HG03342 (cell line): Measurements from ENCODE around the gene AWAT2.

ENCODE experiments used
- ATAC-seq: cut with Tn5 transposase; IDR thresholded peaks from one replicate; pipeline ENCODE4 v1.9.1; 2021; ENCODE audit warnings: mild to moderate bottlenecking, moderate library complexity; ENCODE audit not compliant: unreplicated experiment

AWAT2 gene, protein sequence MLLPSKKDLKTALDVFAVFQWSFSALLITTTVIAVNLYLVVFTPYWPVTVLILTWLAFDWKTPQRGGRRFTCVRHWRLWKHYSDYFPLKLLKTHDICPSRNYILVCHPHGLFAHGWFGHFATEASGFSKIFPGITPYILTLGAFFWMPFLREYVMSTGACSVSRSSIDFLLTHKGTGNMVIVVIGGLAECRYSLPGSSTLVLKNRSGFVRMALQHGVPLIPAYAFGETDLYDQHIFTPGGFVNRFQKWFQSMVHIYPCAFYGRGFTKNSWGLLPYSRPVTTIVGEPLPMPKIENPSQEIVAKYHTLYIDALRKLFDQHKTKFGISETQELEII

DNA sequence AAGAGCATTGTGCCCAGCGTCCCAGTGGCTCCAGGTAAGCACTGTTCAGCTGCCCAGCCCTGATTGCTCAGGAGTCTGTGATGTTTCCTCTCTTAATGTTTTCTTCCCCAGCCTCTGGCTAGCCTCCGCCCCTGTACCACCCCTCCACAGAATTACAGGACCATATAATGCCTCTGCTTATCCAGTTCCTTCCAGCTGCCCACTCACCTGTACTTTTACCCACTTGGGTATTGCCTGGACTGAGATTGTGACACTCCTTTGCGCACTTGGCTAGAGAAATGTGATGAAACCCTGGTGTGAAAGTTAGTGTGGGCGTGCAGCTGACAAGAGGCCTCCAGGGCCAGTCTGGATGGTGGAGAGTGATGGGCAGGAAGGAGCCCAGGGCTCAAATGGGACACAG, at the start of gene AWAT2:
Gene AWAT2 (minus strand): TSS at position 14 of the 400 bp plus-strand sequence. CDS start 6 bp downstream, at position 8.
- no peak for ATAC-seq

DNA sequence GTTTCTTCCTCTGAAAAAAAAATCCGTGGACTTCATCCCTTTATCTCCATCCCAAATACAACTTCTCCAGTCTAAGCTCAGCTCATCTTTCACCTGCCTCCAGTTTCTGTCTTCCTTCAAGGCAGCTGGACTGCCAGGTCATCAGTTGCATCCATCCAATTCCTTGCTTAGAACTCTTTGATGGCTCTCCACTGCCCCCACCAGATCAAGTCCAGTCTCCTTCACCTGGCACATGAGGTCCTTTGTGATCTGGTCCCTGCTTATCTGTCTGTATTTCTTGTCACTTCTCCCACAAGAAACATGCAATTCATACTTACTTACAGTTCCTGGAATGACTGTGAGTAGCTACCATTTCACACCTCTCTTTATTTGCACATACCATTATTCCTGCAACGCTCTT, 46.3 kb upstream of the AWAT2 start:
- ATAC-seq, result no peak

DNA sequence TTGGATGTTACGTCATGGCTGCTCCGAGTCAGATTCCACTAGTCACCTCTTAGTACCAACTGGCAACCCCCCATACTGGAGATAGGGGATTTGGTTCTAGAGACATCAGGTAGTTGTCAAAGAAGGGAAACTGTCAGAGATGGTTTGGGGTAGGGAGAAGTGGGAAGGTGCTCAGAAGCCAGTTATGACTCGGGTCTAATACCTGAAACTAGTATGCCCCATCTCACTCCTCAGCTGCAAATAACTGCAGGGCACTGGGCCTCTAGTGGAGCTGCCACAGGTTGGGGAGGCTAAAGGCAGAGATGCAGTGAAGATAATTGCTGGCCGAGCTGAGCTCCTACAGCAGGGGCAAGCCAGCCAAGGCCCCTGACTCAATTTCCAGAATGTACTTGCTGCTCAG, 42.5 kb upstream of the AWAT2 start:
- no peak for ATAC-seq

DNA sequence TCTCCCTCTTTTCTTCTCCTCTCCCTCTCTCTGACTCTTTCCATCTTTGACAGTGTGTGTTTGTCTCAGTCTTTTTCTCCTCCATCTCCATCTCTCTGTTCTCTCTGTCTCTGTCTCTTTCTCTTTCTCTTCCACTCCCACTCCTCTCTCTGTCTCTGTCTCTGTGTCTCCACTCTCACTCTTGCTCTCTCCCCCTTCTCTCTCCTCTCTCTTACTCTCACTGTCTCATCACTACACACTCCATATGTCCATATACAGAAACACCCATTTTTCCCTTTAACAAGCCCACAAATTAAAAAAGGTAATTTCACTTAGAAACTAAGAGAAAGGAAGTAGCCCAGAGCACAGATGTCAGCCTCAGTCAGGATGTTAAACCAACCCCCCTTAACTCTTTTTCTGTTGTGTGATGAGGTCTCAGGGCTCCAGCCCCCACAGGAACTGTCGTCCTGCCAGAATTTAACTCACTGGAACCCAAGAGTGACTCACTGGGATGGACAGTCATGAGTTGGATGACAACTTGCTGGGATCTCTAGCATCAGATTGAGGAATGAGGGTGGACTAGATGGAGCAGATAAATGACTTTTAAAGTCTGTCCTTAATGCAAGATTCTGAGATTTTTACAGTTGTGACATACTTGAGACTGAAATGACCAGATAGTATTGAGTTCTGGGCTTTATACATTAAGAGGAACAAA, 40.0 kb upstream of the AWAT2 start:
- no peak for ATAC-seq

DNA sequence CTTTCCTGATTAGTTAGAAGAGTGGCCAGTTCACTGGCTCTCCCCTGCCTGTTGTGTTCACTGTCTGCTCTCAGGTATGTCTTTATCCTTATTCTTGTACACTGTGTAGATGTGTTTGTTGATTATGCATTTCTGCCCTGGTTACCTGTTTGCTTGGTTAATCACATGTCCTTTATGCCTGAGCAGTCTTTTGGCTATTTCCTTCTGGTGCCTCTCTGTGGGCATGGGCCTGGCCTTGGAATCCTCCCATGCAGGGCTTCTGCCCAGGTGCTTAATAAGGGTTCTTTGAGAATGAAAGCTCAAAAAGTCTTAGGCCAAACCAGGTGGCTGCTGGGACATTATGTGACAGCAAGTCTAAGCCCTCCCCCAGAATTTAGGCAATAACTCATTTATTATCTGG, 39.0 kb upstream of the AWAT2 start:
- ATAC-seq, result no peak

DNA sequence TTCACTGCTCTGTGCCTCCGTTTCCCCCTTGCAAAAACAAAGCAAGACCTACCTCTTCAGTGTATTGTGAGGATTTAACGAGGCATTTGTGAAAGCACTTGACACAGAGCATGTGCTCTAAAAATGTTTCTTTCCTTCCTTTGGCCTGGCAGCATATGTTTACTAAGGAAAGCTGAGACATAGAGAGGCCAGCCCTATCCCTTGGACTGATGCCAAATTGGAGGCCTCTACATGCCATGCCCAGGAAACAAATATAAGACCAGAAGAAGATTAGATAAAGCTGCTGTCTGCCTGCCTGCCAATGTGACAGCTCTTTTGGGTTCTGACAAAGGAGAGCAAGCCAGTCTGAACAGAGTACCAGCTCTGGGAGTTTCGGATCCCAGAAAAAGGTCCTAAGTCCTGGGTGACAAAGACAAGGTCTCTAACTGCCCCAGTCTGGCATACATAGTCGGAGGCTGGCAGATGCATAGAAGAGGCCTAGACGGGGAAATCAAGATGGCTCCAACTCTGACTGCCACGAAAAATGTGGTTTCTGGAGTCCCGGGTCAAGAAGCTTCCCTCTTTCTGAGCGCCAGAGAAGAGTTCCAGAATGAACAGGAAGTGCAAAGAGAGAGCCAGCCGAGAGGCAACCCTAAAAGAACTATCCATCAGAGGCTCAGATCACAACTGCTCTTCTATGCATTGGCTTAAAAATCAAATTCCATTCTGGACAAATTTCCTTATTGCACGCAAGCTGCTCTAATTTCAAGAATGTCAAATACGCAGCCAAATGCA, 38.3 kb upstream of the AWAT2 start:
- no peak for ATAC-seq

DNA sequence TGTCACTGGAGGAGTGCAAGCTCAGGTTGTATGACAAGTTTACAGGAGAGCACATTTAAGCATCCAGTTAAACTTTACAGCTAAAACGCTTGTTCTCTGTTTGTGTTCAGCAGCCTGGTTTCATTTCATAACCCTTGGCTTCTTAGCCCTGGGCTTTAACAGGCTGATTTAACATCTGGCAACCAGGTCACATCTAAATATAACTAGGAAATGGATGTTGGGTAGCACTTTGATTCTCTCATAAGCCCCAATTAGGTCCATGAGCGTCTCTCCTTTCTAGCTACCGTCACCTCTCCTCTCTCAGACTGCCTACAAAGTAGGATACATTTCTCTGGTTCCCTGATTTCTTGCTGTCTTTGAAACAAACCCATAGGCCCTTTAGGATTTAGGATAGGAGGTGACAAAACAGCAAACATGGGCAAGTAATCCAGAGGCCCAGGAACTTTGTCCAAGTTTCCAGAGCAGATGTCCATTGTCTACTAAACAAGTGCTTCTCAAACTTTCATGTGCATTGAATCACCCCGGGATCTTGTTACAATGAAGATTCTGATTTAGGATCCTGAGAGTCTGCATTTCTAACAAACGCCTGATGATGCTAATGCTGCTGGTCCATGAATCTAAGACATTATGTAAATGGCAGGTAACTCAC, 35.0 kb upstream of the AWAT2 start:
- no peak for ATAC-seq

DNA sequence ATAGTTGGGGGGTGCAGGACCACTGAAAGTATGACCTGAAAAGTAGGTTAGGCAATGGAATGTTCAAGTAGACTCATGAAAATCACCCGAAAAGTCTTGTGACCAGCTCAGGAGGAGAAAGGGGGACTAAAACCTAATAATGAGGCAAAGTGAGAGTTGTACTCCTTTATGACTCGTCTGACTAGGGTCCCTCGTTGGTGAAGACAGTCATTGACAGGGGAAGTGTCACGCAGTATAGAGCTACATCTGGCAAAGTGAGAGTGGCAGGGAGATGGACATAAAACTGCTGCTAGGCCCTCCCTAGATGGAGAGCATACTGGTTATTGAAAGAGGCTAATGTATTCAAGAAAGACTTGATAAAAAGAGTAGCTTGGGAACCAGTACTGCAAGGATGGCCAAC, 33.0 kb upstream of the AWAT2 start:
- no peak for ATAC-seq

DNA sequence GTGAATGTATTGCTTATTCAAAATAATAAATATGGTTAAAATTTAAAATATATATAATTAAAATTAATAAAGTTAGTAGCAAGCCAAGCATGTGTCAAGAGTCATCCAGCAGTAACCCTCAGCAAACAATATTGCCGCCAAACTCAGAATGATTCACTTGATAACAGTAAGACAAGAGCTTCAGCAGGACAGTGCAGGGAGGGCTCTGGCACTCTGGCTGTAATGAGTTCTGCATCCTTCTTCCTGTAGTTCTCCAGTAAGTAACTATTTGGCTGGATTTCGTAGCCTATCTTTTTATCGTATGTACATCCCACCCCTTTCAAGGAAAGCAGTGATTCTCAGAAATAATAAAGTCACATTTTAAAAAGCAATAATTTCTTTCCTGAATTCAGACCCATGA, 30.1 kb upstream of the AWAT2 start:
- ATAC-seq, result no peak

DNA sequence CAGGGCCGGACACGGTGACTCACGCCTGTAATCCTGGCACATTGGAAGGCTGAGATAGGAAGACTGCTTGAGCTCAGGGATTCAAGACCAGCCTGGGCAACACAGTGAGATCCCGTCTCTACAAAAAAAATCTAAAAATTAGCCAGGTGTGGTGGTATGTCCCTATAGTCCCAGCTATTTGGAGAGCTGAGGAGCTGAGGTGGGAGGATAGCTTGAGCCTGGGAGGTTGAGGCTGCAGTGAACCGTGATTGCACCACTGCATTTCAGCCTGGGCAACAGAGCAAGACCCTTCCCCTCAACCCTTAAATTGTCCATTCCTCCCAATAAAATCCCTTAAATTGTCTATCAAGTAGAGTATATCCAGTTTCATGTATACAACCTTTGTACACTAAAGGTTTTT, 29.6 kb upstream of the AWAT2 start:
- no peak for ATAC-seq

DNA sequence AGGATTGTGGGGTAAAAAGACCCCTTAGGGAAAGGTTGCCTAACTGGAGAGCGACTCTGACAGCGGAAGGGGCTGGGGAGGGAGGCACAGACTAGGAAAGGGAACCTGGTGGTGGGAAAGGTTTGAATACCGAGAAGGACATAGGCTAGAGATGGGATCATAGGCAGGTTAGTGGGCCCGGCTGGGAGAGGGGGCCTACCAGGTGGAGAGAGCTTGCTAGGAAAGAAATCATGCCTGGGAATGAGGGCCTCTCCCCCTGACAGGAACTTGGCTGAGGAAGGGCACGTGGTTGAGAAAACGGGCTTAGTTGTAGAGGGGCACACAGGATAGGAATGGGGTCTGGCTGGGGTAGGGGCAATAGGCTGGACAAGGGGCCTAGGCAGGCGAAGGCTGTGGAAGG, 16.9 kb upstream of the AWAT2 start:
- ATAC-seq, result no peak

DNA sequence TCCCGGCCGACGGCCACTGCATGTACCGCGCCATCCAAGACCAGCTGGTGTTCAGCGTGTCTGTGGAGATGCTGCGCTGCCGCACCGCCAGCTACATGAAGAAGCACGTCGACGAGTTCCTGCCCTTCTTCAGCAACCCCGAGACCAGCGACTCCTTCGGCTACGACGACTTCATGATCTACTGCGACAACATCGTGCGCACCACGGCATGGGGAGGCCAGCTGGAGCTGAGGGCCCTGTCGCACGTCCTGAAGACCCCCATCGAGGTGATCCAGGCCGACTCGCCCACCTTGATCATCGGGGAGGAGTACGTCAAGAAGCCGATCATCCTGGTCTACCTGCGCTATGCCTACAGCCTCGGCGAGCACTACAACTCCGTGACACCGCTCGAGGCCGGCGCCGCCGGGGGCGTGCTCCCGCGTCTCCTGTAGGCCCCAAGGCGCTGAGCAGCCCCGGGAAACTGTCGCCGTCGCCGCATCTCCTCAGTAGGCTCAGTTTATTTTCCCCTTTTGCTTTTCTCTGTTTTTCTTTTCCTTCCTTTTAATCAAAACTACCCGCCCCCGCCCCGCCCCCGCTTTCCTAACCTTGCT, 13.3 kb upstream of the AWAT2 start:
- ATAC-seq, result no peak

DNA sequence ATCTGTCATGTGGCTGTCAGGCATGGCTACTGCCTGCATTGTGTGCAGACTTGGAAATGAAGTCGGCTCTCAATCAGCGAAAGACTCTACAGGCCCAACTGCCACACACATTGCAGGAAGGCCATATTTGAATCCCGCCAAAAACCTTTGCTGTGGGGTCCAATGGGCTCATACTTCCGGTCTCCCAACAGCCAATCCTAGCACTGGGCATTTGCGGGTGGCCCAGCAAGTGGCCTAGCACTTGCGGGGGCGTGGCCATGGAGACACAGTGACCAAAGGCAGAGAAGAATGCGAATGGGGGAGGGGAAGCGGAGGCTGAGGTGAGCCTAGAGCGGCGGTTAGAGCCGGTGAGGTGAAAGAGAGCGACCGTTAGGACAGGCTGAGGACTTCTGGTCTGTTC, 12.3 kb upstream of the AWAT2 start, which contains the start of gene OTUD6A:
Gene OTUD6A (plus strand): TSS at position 382 of the 400 bp plus-strand sequence. CDS start 68 bp downstream, outside the sequence.
- no peak for ATAC-seq

DNA sequence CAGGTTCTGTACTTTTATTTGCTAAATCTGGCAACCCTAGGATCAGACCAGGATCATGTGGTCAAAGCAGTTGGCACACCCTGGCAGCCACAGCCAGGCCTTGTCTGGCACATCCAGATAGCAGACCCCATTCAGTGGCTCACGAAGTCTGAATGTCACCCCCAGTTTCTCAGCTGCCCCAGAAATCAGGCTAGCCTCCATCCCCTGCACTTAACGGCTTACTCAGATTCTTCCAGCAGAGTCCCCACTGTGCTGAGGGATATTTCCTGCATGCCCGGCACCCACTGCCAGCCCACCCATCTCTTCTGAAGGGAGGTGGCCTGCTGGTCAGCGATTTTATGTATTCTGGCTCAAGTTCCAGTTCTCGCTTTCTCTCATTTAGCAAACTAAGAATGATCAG, 4.7 kb upstream of the AWAT2 start:
- no peak for ATAC-seq

DNA sequence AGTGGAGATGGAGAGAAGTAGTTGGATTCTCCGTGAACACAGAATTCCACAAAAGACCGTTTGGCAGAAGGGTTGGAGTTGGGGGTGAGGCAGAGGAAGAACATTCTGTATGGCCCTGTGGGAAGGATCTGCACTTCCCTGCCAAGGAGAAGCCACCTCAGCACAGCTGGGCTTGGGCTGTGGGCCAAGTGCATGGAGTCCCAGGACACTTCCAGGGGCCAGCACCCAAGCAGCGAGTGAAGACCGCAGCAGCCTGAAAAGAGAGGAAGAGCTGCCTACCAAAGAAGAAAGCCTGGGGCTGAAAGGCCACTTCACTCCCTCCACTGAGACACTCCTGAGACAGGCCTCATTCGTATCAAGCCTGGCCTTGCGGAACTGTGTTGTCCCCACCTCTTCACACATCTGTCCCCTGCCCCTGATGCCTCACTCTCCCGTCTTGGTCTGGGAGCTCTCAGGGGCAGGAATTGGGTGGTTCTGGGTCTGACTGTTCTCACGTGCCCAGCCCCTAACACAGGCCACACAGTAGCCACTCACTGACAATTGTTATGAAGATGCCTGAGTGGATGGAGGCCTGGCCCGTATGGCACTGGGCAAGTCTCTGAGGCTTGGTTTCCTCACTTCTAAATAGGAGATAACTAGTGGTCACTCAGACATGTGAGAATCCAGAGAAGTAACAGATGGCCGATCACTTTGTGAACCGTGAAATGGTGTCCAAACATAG, 3.3 kb upstream of the AWAT2 start:
- no peak for ATAC-seq

DNA sequence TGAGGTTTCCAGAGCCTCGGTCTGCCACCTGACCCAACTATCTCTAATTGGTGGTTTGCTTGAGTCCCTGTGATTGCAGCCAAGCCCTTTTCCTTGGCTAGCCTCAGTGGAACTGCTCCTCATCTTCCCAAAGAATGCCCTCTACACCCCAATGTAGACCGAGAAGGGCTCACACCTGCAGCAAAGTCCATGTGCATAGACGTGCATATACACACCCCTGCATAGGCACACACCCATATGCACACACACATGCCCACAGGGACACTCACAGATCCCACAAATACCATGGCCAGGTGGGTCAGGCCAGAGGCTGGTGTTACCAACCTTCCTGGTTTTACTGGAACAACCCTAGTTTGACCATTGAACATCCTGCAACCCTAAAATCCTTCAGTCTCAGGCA, 332 bp downstream of the AWAT2 start:
- no peak for ATAC-seq

DNA sequence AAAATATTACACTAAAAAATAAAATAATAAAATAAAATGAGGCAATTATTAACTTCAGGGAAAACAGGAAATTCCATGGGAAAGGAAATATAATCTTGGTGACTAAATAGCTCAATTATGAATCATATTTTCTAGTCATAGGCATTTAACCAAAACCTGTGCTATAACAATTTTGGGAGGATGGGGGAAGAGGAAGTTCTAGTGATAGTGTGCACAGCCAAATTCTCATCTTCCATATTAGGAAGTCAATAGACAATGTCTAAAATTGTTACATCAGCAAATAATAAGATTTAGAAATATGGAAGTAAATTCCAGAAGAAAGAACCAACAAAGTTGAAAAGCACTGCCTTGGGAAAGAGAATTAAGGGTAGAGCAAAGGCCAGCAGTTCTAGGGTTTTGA, 2.8 kb downstream of the AWAT2 start:
- ATAC-seq, result no peak

DNA sequence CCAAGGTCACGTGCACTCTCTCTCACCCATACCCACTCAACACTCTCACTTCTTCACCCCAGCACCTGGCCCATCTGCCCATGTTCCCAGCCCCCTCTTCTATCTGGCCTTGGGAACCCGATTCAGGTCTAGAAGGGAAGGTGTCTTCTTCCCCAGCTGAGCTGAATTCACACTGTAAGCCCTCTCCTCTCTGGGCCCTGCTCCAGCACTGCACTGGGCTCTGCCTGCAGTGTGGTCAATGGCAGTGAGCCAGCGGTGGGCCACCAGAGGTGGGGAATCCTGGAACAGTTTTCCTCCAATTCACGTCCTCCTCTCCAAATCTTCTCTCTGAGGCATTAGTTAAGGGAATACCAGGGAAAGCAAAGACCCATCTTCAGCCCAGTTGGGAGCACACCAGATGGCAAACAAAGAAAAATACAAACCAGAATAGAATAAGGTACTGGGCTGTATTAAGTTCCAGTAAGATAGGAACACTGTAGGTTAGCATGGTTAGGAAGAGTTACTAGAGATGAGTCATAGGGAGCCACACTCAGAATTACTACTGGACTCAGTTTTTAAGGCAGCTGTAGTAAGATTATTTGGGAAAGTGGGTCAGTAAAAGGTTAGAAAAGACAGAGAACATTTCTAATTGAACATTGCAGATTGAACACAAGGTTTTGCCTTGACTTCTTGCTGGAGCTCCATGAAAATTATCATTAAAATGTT, 5.0 kb downstream of the AWAT2 start:
- no peak for ATAC-seq

DNA sequence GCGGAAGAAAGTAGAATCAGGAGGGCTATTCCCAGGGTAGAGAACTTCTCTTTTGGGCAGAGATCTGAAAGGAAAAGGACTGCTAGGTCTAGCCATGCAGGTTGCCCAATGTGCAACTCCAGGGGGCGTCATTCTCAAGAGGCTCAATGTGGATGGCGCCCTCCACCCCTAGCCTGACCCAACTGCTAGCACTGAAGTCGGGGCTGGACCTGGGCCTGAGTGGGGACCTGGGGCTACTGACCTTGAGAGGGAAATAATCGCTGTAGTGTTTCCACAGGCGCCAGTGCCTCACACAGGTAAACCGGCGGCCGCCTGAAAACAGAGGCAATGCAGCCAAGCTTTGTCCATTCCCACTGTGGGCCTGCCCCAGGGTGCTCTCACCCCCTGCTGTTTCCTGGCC, 6.1 kb downstream of the AWAT2 start:
- ATAC-seq, result no peak
